Activated B cell treated with CpG ODN at 0.5 μM for 24 hours (primary cell): ENCODE measurements around the gene MCC. TPM values are rescaled to one million over a fixed set of nuclear protein-coding genes. Genes with fewer than 3 reads are reported as not detected.

Experiments used
- ATAC-seq: fragments of 200-7000 bp; cut with Tn5 transposase; one replicate; pipeline ENCODE4 v1.10.0; 2021; ENCODE audit warnings: low read depth, mild to moderate bottlenecking, moderate library complexity
- CTCF ChIA-PET: fragments of 350-600 bp; sonication (Branson Sonifier 250); formaldehyde crosslinking; loops from one replicate; lab custom pipeline; 2021; ENCODE audit warnings: antibody characterized with exemption; lab: Charles Lee
- POLR2A ChIA-PET: fragments of 350-600 bp; sonication (Branson Sonifier 250); formaldehyde crosslinking; loops from one replicate; lab custom pipeline; 2021; ENCODE audit warnings: antibody characterized with exemption; lab: Charles Lee
- DNase-seq: peaks from one replicate; pipeline ENCODE4 v3.0.0; 2022
- H3K27ac Mint-ChIP-seq: one replicate; pipeline ENCODE4 v1.8.0; 2020; ENCODE audit warnings: mixed read lengths
- H3K27me3 Mint-ChIP-seq: one replicate; pipeline ENCODE4 v1.8.0; 2021; ENCODE audit warnings: mixed read lengths
- H3K36me3 Mint-ChIP-seq: one replicate; pipeline ENCODE4 v1.8.0; 2021; ENCODE audit warnings: low read depth, mixed read lengths
- H3K4me1 Mint-ChIP-seq: one replicate; pipeline ENCODE4 v1.8.0; 2021; ENCODE audit warnings: mixed read lengths
- H3K4me3 Mint-ChIP-seq: one replicate; pipeline ENCODE4 v1.8.0; 2020; ENCODE audit warnings: mild to moderate bottlenecking, mixed read lengths
- H3K9me3 Mint-ChIP-seq: one replicate; pipeline ENCODE4 v1.8.0; 2020; ENCODE audit warnings: mixed read lengths
- intact Hi-C: fragments of 100-400 bp; cut with micrococcal nuclease; formaldehyde crosslinking; loops from one replicate; pipeline ENCODE4 v1.15.1; 2024
- total RNA-seq: library from RNA; stranded (reverse); gene quantifications from 2 replicates; pipeline ENCODE4 v1.2.3, GENCODE V29; 2022
- TF ChIP-seq, protein P1 (sequence below): fragments of 200-600 bp; IDR thresholded peaks from one replicate; pipeline ENCODE4 v1.8.0; 2022; ENCODE audit warnings: antibody characterized with exemption, mild to moderate bottlenecking

Gene MCC
- total RNA-seq, 1 donor from 2014 or later = 0.22 TPM

- DNase-seq (no peak), ATAC-seq (no peak)
- POLR2A ChIA-PET = no interaction called here
- no peaks in the 10 kb centered on the region for H3K36me3 Mint-ChIP-seq
- H3K27me3 Mint-ChIP-seq = peaks cover 12% of the 10 kb centered on the region
- TF ChIP-seq, protein P1, sequence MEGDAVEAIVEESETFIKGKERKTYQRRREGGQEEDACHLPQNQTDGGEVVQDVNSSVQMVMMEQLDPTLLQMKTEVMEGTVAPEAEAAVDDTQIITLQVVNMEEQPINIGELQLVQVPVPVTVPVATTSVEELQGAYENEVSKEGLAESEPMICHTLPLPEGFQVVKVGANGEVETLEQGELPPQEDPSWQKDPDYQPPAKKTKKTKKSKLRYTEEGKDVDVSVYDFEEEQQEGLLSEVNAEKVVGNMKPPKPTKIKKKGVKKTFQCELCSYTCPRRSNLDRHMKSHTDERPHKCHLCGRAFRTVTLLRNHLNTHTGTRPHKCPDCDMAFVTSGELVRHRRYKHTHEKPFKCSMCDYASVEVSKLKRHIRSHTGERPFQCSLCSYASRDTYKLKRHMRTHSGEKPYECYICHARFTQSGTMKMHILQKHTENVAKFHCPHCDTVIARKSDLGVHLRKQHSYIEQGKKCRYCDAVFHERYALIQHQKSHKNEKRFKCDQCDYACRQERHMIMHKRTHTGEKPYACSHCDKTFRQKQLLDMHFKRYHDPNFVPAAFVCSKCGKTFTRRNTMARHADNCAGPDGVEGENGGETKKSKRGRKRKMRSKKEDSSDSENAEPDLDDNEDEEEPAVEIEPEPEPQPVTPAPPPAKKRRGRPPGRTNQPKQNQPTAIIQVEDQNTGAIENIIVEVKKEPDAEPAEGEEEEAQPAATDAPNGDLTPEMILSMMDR = no peak
- no peak overlapping the region for H3K4me3 Mint-ChIP-seq
- H3K9me3 Mint-ChIP-seq = no peaks in the 10 kb centered on the region
- H3K27ac Mint-ChIP-seq = no peak overlapping the region
- no peaks in the 10 kb centered on the region for H3K4me1 Mint-ChIP-seq
- CTCF ChIA-PET = no interaction called here
- intact Hi-C loops = no loop called here
Measured at GRCh38 chr5:113112435-113112834, 375.8 kb downstream of the MCC start.

GRCh38 chr5:113110117-113110516 is 378.1 kb downstream of the MCC start:
- Mint-ChIP-seq H3K4me1 (no peaks in the 10 kb centered on the region), H3K27ac (no peak overlapping the region), H3K36me3 (no peaks in the 10 kb centered on the region), H3K4me3 (no peak overlapping the region), H3K27me3 (peaks cover 10% of the 10 kb centered on the region), H3K9me3 (no peaks in the 10 kb centered on the region)
- TF ChIP-seq, protein P1 = no peak
- ChIA-PET POLR2A (no interaction called here), CTCF (no interaction called here)
- ATAC-seq (no peak), DNase-seq (no peak)
- intact Hi-C loops = no loop called here

GRCh38 chr5:113109344-113109743 is 378.9 kb downstream of the MCC start:
- peaks cover 10% of the 10 kb centered on the region for H3K27me3 Mint-ChIP-seq
- no peak for DNase-seq
- H3K4me1 Mint-ChIP-seq = no peaks in the 10 kb centered on the region

GRCh38 chr5:113108485-113108884 is 379.8 kb downstream of the MCC start:
- Mint-ChIP-seq H3K27ac (no peak overlapping the region), H3K9me3 (no peaks in the 10 kb centered on the region), H3K4me3 (no peak overlapping the region), H3K27me3 (peaks cover 8% of the 10 kb centered on the region), H3K4me1 (no peaks in the 10 kb centered on the region), H3K36me3 (no peaks in the 10 kb centered on the region)
- ChIA-PET POLR2A (no interaction called here), CTCF (no interaction called here)
- DNase-seq = no peak
- TF ChIP-seq, protein P1 = no peak
- ATAC-seq = no peak
- intact Hi-C loops = no loop called here

More at GRCh38 chr5:113109344-113109743, 378.9 kb downstream of the MCC start:
- CTCF ChIA-PET = no interaction called here
- H3K27ac Mint-ChIP-seq = no peak overlapping the region
- TF ChIP-seq, protein P1 = no peak
- intact Hi-C loops = no loop called here
- POLR2A ChIA-PET = no interaction called here
- no peaks in the 10 kb centered on the region for H3K36me3 Mint-ChIP-seq
- no peak for ATAC-seq
- no peak overlapping the region for H3K4me3 Mint-ChIP-seq
- no peaks in the 10 kb centered on the region for H3K9me3 Mint-ChIP-seq

- no peak for ATAC-seq
Measured at GRCh38 chr5:113106821-113107220, 381.4 kb downstream of the MCC start.

More at GRCh38 chr5:113106821-113107220, 381.4 kb downstream of the MCC start:
- Mint-ChIP-seq H3K36me3 (no peaks in the 10 kb centered on the region), H3K27me3 (peaks cover 2% of the 10 kb centered on the region), H3K4me1 (no peaks in the 10 kb centered on the region), H3K4me3 (no peak overlapping the region), H3K9me3 (no peaks in the 10 kb centered on the region), H3K27ac (no peak overlapping the region)
- intact Hi-C loops = no loop called here
- ChIA-PET POLR2A (no interaction called here), CTCF (no interaction called here)
- TF ChIP-seq, protein P1 = no peak
- no peak for DNase-seq
